Stimulated activated CD4-positive, alpha-beta T cell treated with anti-CD3 and anti-CD28 coated beads, TNF-alpha, amount 100 ng/mL, for 1 hour (primary cell): ENCODE measurements around the gene TAGLN3.

ENCODE experiments used
- DNase-seq, 3 donors: peaks; one replicate each; pipeline ENCODE4 v3.0.0-alpha.2; 2020; ENCODE audit warnings: low read depth in 3 of 3, low spot score in 1 of 3

The TAGLN3 gene

DNA sequence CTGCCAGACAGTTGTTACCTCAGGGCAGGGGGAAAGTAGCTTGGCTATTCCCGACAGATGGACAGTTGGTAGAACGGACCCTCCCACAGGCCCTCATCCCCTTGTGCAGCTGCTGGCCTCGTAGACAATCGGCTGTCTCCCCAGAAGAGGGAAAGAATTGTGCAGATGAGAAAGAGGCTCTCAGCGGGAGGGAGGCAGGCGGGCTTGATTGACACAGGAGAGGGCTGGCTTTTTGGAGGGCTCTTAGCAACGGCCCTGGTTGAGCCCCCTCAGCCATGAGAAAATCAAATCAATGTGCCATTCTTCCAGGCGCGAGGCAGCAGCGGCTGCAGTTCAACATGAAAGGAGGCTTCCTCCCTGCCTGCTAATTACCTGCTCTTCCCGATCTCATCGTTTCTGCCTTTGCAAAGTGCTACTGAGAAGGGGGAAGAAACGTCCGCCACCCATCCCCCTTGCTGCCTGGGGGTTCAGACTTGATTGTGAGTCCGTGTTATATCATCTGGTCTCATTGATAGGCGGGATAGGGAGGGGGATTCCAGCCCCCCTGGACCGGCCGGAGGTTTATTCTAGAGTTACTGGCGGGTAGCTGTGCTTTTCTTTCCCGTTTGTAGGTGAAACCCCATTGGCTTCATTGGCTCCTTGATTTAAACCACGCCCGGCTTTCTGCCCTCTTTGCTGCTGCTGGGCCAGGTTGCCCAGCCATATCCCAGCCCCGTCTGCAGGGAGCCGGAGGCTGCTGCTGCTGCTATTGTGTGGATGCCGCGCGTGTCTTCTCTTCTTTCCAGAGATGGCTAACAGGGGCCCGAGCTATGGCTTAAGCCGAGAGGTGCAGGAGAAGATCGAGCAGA, at the start of gene TAGLN3:
Gene TAGLN3 (plus strand): TSS at position 287 of the 848 bp plus-strand sequence. CDS start 501 bp downstream, at position 788.
- DNase-seq, result no peak

DNA sequence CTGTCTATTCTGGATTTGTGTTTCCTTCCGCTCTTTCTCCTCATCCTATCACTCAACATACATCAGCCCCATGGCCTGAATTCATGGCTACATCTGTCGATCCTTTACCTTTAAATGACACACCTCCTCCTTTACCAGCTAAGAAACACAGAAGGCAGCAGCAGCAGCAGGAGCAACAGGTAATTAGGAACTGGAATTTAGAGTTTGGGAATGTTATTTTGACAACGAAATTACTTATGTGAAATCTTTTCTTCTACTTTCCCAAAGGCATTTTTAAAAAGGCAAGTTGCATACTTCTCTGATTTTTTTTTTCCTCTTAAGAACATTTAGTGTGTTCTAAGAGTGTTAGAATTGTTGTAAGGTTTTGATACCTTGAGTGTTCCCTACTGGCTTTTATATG, 49.0 kb upstream of the TAGLN3 start:
- DNase-seq, result no peak

DNA sequence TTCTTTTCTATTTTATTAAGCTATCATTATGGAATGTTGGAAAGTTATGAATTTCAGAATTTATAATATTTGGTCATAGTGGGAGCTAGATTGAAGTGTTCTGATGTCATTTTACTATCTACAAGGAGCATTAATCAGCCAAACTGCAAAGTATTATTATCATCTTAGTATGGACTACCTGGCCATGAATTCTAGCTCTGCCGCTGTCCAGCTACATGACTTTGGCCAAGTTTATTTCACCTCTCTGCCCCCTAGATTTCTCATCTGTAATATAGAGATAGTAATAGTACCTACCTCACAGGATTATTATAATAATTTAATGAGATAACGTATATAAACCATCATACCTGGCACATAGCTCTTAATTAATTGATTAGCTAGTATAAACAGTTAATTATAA, 47.7 kb upstream of the TAGLN3 start:
- DNase-seq, result no peak

GRCh38 chr3:111952086-111952485, 46.6 kb upstream of the TAGLN3 start:
- DNase-seq, result no peak

GRCh38 chr3:111952866-111953450, 45.8 kb upstream of the TAGLN3 start:
- DNase-seq, result no peak

- DNase-seq, result no peak
Observed at GRCh38 chr3:111954228-111954990, 44.3 kb upstream of the TAGLN3 start.

DNA sequence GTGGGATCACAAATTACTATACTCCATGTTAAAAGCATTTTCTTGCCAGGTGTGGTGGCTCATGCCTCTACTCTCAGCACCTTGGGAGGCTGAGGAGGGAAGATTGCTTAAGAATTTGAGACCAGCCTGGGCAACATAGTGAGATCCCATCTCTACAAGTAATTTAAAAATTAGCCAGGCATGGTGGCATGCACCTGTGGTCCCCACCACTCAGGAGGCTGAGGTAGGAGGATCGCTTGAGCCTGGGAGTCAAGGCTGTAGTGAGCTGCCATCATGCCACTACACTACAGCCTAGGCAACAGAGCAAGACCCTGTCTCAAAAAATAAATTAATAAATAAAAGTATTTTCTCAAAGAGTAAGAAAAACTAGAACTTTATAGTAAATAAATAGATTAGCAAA, 42.8 kb upstream of the TAGLN3 start:
- no peak for DNase-seq

DNA sequence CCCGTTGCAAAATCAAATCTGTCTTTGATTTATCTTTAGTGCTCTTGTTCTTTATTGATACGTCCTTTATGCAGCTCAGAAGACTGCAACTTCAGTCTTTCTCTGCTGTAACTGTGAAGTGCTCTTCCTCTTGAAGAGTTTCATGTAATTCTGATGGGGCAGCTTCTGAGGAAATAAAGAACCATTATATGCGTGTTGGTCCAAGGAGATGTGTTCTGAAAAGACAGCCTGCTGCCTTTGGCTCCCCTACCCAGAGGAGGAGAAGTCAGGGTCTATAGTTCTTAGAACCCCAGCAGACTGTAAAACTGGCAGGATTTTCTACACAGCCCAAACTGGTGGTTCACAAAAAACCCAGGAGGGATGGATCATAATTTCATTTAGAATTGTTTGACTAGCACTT, 42.3 kb upstream of the TAGLN3 start:
- DNase-seq, result no peak

DNA sequence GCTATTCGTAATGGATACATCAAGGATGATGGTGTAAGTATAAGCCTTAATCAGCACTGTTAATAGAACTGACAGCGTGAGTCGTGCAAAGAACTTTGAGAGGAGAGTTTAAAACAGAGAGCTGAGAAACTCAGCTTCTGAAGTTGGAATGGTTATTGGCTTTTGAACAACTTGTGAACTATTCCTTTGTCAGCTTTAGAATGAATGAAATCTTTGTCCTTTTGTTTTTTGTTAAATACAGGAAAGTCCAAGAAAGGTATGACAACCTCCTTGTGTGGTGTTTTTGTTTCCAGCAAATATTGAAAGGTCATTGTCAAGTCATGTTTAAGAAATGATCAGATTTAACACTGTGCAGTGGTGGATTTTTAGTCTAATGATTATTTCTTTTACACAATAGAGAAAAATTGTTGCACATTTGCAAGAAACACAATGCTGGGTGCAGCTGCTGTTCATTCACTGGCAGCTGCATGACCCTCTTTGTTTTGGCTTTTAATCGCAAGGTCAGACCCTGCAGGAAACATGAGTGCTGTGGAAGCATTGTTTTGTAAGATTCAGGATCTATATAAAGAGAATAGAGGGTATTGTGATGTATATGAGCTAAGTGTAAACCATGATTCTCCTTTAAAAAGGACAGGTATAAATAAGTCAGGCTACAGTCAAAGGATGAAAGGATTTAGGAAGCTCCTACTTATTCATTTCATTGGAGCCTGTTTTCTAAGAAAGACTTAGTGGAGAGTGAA, 41.6 kb upstream of the TAGLN3 start:
- DNase-seq, result no peak

DNA sequence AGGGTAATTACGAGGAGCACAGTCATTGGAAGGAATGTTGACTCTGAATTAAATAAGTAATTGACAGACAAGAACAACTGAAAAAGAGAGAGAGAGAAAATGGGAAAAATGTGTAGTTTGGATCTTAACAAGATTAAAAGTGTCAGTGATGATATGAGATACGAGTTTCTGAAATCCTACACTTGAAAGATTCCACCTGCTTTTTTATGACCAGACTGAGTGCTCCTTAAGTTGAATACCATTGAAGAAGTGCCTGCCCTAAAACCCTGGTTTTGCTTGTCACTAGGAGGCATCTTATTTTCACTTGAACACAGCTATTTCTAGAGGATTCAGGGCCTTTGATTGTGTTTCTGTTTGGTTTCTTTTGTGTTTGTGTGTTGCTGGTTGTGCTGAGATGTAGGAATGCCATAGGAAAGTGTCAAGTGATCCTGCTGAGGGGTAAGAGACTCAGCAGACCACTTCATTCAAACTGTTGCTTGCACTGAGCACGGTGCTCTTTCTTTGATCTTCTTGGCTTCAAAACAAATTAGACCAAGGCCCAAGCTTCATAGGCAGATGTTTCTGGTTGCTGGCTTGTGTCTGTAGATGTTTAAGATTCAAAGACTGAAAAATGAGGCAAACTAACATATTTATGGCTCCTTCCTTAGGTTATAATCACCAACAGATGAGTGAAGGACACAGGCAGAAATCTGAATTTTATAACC, 37.1 kb upstream of the TAGLN3 start:
- DNase-seq, result no peak

DNA sequence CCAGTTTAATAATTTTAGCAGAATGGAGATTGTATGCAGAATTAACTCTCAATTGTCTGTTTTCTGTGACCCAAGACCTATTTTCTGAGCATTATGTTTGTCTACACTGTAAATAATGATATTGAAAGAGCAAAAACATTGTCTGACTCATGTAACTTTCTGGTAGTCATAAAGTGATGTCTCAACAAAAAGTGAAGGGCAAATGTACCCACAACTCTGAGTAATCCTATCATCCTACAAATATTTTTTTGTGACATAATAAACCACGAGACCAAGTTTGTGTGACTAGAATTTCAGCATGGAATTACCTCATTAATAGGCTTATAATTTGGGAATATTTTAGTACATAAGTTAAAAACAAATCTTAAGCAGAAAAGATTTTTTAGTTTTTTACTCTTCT, 35.3 kb upstream of the TAGLN3 start:
- DNase-seq, result no peak

- no peak for DNase-seq
Observed at GRCh38 chr3:111965484-111965883, 33.2 kb upstream of the TAGLN3 start.

GRCh38 chr3:111967068-111967467, 31.7 kb upstream of the TAGLN3 start:
- no peak for DNase-seq

GRCh38 chr3:111967651-111968274, 31.0 kb upstream of the TAGLN3 start:
- DNase-seq, result peak; percentile 47 to 61 (median 47)

DNA sequence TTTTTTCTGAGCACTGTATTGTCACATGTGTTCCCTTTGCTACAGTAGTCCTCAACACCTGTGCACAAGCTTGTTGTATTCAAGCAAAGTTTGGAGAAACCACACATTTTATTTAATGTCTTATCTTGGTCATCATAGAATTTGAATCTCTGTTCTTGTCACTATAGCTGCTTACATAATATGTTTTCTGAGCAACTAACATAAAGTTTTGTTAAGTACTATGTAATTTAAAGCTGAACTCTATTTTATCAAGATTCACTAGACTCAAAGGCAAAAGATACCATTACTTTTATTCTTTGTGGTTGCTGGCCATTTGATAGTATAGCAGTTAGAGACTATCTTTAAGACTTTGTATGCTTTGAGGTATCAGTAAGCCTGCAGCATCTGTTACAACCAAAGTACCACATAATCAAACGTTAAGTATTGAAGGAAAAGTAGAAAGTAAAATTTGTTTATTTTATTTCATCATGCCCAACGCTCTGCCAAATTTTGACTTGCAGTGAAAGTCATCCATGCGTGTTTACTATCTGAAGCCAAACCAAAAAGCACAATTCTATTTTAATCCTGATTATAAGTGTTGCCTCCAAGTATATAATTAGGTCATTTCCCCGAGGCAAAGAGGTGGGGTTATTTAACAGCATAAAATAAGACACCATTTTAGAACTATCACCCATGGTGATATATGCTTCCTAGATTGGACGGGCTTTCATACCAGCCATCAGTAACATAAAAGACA, 30.2 kb upstream of the TAGLN3 start:
- no peak for DNase-seq

DNA sequence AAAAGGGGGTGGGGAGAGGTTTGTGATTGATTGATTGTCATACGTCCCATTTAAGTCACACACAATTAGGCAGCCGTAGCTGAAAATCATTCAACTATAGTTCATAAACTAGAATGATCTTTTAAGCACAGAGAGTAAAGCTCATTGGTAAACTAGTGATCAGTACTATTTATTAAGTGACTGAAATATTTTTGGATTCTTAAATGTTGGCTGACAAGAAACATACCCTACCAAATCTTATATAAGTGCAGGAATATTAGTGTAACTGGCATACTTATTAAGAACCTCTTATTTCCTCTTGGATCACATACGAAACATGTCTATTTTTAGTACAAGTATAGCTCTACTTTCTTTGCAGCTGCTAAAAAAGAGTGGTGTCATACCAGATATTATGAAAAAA, 28.3 kb upstream of the TAGLN3 start:
- DNase-seq, result no peak

DNA sequence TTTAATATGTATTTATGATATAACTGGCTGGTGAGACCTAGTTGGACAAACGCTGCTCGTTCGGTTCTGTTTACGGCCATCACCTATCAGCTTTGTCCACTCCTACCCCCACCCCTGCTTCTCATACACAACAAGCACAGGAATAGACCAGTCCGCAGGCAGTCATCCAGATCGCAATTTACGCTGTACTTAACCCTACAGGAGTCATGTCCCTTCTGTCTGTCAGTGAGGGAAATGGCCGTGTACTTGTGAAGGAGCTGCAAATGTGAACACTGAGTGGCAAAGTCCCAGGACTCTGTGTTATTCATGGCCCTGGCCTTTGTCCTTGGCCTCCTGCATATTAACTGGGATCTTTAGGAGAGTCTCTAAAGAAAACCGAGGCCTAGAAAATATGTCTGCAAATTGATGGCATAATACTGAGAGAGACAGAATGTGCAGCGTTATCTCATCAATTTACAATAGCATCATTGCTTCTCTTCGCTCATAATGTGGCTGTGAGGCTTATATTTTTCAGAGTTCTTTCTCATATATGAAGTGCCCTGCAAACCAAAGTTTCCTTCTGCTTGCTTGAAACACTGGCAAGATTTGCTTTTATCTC, 27.1 kb upstream of the TAGLN3 start:
- DNase-seq, result no peak

DNA sequence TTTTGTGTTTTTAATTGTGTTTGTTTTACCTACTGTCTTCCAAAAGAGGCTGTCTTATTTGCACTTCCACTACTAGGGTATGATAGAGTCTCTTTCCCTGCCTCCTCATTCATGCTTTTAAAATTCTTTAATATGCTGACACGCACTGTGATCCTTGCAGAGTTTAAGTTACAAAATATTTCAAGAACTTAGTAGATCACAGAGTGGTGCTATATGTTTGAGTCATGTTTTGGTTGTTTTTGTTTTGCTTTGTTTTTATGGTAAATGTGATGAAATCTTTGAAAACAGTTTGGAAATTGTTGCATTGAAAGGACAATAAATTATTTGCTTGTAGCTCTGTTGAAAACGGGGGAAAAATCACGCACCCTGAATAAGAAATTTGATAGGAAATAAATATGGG, 25.8 kb upstream of the TAGLN3 start:
- DNase-seq, result no peak

- no peak for DNase-seq
Observed at GRCh38 chr3:111975131-111975530, 23.6 kb upstream of the TAGLN3 start.
